Fibroblast of mammary gland (primary cell): ENCODE data around the gene JUN.

ENCODE experiments used
- DNase-seq: peaks from one replicate; pipeline ENCODE4 v3.0.0-alpha.2; 2010; ENCODE audit warnings: low read depth
- H3K4me3 ChIP-seq: 2 replicates; pipeline ENCODE4 v1.5.1; 2011; ENCODE audit warnings: low read depth, mild to moderate bottlenecking, low read length, moderate library complexity; ENCODE audit not compliant: control insufficient read depth
- CTCF ChIP-seq: conservative IDR thresholded peaks from 2 replicates; pipeline ENCODE4 v1.5.1; 2011; ENCODE audit warnings: low read depth, low read length, inconsistent platforms; ENCODE audit not compliant: control insufficient read depth, insufficient read depth

JUN gene

GRCh38 chr1:58812468-58812867 lies 28.6 kb upstream of the JUN start:
- DNase-seq: no peak
- TF ChIP-seq CTCF: no peak
- no peak overlapping the region for H3K4me3 ChIP-seq

GRCh38 chr1:58811303-58811702 lies 27.5 kb upstream of the JUN start:
- H3K4me3 ChIP-seq: no peak overlapping the region
- TF ChIP-seq CTCF: no peak
- no peak for DNase-seq

GRCh38 chr1:58809325-58810010 lies 25.6 kb upstream of the JUN start:
- peak; percentile 72 for DNase-seq
- H3K4me3 ChIP-seq: no peak overlapping the region
- no peak for TF ChIP-seq CTCF

GRCh38 chr1:58808077-58808476 lies 24.2 kb upstream of the JUN start:
- TF ChIP-seq CTCF: no peak
- no peak for DNase-seq
- no peak overlapping the region for H3K4me3 ChIP-seq

GRCh38 chr1:58805716-58806571 lies 22.1 kb upstream of the JUN start:
- H3K4me3 ChIP-seq: no peak overlapping the region
- DNase-seq: no peak

More at GRCh38 chr1:58805716-58806571, 22.1 kb upstream of the JUN start:
- TF ChIP-seq CTCF: no peak
